GM12878 (cell line): Measurements from ENCODE around the gene CCDC160. TPM values are rescaled to one million over a fixed set of nuclear protein-coding genes. Genes with fewer than 3 reads are reported as not detected.

ENCODE experiments used
- ATAC-seq: fragments of 200-7000 bp; cut with Tn5 transposase; 3 replicates; pipeline ENCODE4 v1.9.1; 2020; ENCODE audit warnings: mild to moderate bottlenecking, moderate library complexity
- BruUV-seq: library from RNA; stranded (reverse); fragments of 400-500 nt; replicated peaks from 2 replicates; lab custom pipeline; 2021; lab: Mats Ljungman, UMichigan
- CTCF ChIA-PET: fragments of 300-600 bp; sonication (Branson Sonifier 250); formaldehyde crosslinking; extraction: SDS; loops from one replicate; lab custom pipeline; 2021; ENCODE audit warnings: inconsistent platforms; lab: Yijun Ruan, JAX
- POLR2A ChIA-PET: fragments of 350-600 bp; formaldehyde crosslinking; extraction: SDS; loops from one replicate; lab custom pipeline; 2021; ENCODE audit warnings: inconsistent platforms; lab: Charles Lee
- RAD21 ChIA-PET: fragments of 300-600 bp; sonication (Branson Sonifier 250); formaldehyde crosslinking; loops from one replicate; lab custom pipeline; 2023; ENCODE audit warnings: antibody characterized with exemption; ENCODE audit not compliant: unreplicated experiment; lab: Charles Lee
- SMC1A ChIA-PET: fragments of 300-600 bp; sonication (Branson Sonifier 250); formaldehyde crosslinking; loops from one replicate; lab custom pipeline; 2023; ENCODE audit not compliant: unreplicated experiment, uncharacterized antibody; lab: Charles Lee
- DNase-seq: peaks from one replicate; pipeline ENCODE4 v3.0.0-alpha.2; 2011; ENCODE audit warnings: low read depth, low spot score
- FAIRE-seq: peaks from 3 replicates; lab custom pipeline; 2011; peaks lifted over from hg19 to GRCh38; lab: Jason Lieb, UNC
- H2AFZ ChIP-seq: 2 replicates; pipeline ENCODE4 v1.6.0; 2011; ENCODE audit warnings: low read depth, low read length, control low read depth; ENCODE audit not compliant: control insufficient read depth
- H3K27ac ChIP-seq: 2 replicates; pipeline ENCODE4 v1.5.1; 2011; ENCODE audit warnings: control low read depth; ENCODE audit not compliant: control insufficient read depth, insufficient read depth
- H3K27me3 ChIP-seq, 2 experiments: replicated peaks in 1 of 2; 2 replicates each; pipeline versions ENCODE4 v1.6.0 to v1.6.1; 2011; ENCODE audit warnings: low read length in 1 of 2; ENCODE audit not compliant: control insufficient read depth in 2 of 2, insufficient read depth in 2 of 2
- H3K36me3 ChIP-seq, 2 experiments: 2 replicates each; pipeline ENCODE4 v1.5.1; 2011; ENCODE audit warnings: low read length in 1 of 2; ENCODE audit not compliant: control insufficient read depth in 2 of 2, insufficient read depth in 2 of 2
- H3K4me1 ChIP-seq: 2 replicates; pipeline ENCODE4 v1.6.1; 2011; ENCODE audit warnings: mild to moderate bottlenecking, low read length, moderate library complexity, mixed read lengths; ENCODE audit not compliant: control insufficient read depth, insufficient read depth
- H3K4me2 ChIP-seq: 2 replicates; pipeline ENCODE4 v1.6.0; 2011; ENCODE audit warnings: control low read depth; ENCODE audit not compliant: control insufficient read depth, insufficient read depth
- H3K4me3 ChIP-seq: fragments of 200-600 bp; sonication (generic); 2 replicates; pipeline ENCODE4 v1.5.1; 2016
- H3K79me2 ChIP-seq: 2 replicates; pipeline ENCODE4 v1.6.0; 2011; ENCODE audit warnings: low read length; ENCODE audit not compliant: control insufficient read depth, insufficient read depth
- H3K9ac ChIP-seq: 2 replicates; pipeline ENCODE4 v1.8.0; 2011; ENCODE audit warnings: low read length, control low read depth, mixed read lengths; ENCODE audit not compliant: control insufficient read depth, insufficient read depth
- H3K9me3 ChIP-seq: replicated peaks from 3 replicates; pipeline ENCODE4 v1.5.1; 2011; ENCODE audit warnings: mild to moderate bottlenecking, low read length; ENCODE audit not compliant: control insufficient read depth, insufficient read depth
- H4K20me1 ChIP-seq: 2 replicates; pipeline ENCODE4 v1.6.0; 2011; ENCODE audit not compliant: control insufficient read depth, insufficient read depth
- BMI1 ChIP-seq: fragments of 450-650 bp; IDR thresholded peaks from 2 replicates; pipeline ENCODE4 v1.6.1; 2016; ENCODE audit warnings: mild to moderate bottlenecking, moderate library complexity, borderline replicate concordance
- JUNB ChIP-seq: IDR thresholded peaks from 2 replicates; pipeline ENCODE4 v1.6.1; 2016; ENCODE audit warnings: antibody characterized with exemption, mild to moderate bottlenecking
- NRF1 ChIP-seq: conservative IDR thresholded peaks from 2 replicates; pipeline ENCODE4 v1.6.1; 2011; ENCODE audit warnings: mild to moderate bottlenecking, low read depth, low read length, improper control_type of control experiment
- ZNF217 ChIP-seq: fragments of 450-650 bp; IDR thresholded peaks from 2 replicates; pipeline ENCODE4 v1.6.1; 2017; ENCODE audit warnings: antibody characterized with exemption, mild to moderate bottlenecking
- ZNF24 ChIP-seq: fragments of 450-650 bp; IDR thresholded peaks from 2 replicates; pipeline ENCODE4 v1.6.1; 2017; ENCODE audit warnings: antibody characterized with exemption, mild to moderate bottlenecking
- WGBS: methylation state at CpG from one replicate; pipeline ENCODE4 v1.1.6; 2016; ENCODE audit warnings: low lambda C conversion rate; ENCODE audit not compliant: insufficient replicate concordance, insufficient coverage; ENCODE audit errors: missing lambda C conversion rate; 5-methylcytosine and 5-hydroxymethylcytosine counted together
- in situ Hi-C: fragments of 300-500 bp; cut with MboI; formaldehyde crosslinking; loops from 9 replicates; pipeline ENCODE4 v1.14.3; 2018; ENCODE audit warnings: mixed read lengths
- intact Hi-C: fragments of 100-400 bp; cut with micrococcal nuclease; formaldehyde crosslinking; loops from one replicate; pipeline ENCODE4 v1.14.2; 2022; ENCODE audit not compliant: unreplicated experiment
- polyA plus RNA-seq, 11 experiments: library from polyadenylated mRNA; depleted of rRNA in 4 of 11; unstranded in 6 of 11; stranded (reverse) in 5 of 11; fragments of >200 nt; fragmentation: Nextera tagmentation in 4 of 11; fragmentation: Illumina TruSeq in 1 of 11; extraction: Ambion mirVana in 4 of 11; extraction: Trizol in 1 of 11; gene quantifications; 1 replicate in 1 of 11; 2 replicates in 10 of 11; pipeline versions ENCODE4 v1.2.1 to v1.2.3, GENCODE V29; 2011 to 2016; ENCODE audit warnings: inconsistent platforms in 2 of 11, missing spikeins in 2 of 11, low read depth in 1 of 11
- total RNA-seq, 4 experiments: library from RNA; depleted of rRNA in 3 of 4; stranded (reverse); fragments of >200 nt in 3 of 4; fragmentation: Illumina TruSeq in 1 of 4; extraction: Trizol in 1 of 4; gene quantifications; 2 replicates each; pipeline versions ENCODE4 v1.2.1 to v1.2.3, GENCODE V29; 2013 to 2021
- TF ChIP-seq, protein P1 (sequence below): fragments of 450-650 bp; IDR thresholded peaks from 2 replicates; pipeline ENCODE4 v1.6.1; 2018; ENCODE audit warnings: borderline replicate concordance, mild to moderate bottlenecking; ENCODE audit not compliant: partially characterized antibody
- TF ChIP-seq, protein P2 (sequence below): fragments of 450-650 bp; IDR thresholded peaks from 2 replicates; pipeline ENCODE4 v1.6.1; 2017; ENCODE audit warnings: antibody characterized with exemption, mild to moderate bottlenecking, moderate library complexity
- TF ChIP-seq, protein P3 (sequence below): fragments of 150-350 bp; IDR thresholded peaks from 2 replicates; pipeline ENCODE4 v1.6.1; 2014; ENCODE audit warnings: mild to moderate bottlenecking, low read depth, low read length

Gene CCDC160
- total and polyA plus RNA-seq, 10 of the 15 experiments (the other 5 are each of a cell fraction or from before 2014, with no cell fraction given): not detected

DNA sequence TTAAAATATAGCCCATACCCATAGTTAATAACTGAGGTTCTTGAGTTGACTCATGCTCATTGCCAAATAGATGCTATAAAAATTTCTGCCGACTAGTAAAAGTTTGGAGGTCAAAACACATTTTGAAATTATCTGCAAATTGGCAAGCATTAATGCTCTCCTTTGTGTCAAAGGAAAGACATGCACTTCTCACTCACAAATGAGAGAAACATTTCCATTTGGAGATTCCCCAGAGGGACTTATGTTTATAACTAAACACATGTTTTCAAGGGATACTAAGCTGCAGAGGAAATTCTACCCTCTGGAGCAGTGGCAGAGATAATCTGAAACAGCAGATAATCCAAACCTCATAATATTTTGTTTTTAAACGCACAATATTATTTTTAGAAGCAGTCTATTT, 45.7 kb upstream of the CCDC160 start:
- H3K27me3 ChIP-seq: no peaks in the 10 kb centered on the region
- no peak overlapping the region for H3K9ac ChIP-seq
- H2AFZ ChIP-seq: no peak overlapping the region
- H4K20me1 ChIP-seq: no peaks in the 10 kb centered on the region
- SMC1A ChIA-PET: no interaction called here
- no peak overlapping the region for H3K4me3 ChIP-seq
- no peak overlapping the region for H3K27ac ChIP-seq
- in situ Hi-C loops: no loop called here
- TF ChIP-seq, protein P1, sequence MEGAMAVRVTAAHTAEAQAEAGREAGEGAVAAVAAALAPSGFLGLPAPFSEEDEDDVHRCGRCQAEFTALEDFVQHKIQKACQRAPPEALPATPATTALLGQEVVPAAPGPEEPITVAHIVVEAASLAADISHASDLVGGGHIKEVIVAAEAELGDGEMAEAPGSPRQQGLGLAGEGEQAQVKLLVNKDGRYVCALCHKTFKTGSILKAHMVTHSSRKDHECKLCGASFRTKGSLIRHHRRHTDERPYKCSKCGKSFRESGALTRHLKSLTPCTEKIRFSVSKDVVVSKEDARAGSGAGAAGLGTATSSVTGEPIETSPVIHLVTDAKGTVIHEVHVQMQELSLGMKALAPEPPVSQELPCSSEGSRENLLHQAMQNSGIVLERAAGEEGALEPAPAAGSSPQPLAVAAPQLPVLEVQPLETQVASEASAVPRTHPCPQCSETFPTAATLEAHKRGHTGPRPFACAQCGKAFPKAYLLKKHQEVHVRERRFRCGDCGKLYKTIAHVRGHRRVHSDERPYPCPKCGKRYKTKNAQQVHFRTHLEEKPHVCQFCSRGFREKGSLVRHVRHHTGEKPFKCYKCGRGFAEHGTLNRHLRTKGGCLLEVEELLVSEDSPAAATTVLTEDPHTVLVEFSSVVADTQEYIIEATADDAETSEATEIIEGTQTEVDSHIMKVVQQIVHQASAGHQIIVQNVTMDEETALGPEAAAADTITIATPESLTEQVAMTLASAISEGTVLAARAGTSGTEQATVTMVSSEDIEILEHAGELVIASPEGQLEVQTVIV: no peak
- TF ChIP-seq BMI1 (no peak), ZNF24 (no peak), ZNF217 (no peak), NRF1 (no peak), JUNB (no peak)
- TF ChIP-seq, protein P2, sequence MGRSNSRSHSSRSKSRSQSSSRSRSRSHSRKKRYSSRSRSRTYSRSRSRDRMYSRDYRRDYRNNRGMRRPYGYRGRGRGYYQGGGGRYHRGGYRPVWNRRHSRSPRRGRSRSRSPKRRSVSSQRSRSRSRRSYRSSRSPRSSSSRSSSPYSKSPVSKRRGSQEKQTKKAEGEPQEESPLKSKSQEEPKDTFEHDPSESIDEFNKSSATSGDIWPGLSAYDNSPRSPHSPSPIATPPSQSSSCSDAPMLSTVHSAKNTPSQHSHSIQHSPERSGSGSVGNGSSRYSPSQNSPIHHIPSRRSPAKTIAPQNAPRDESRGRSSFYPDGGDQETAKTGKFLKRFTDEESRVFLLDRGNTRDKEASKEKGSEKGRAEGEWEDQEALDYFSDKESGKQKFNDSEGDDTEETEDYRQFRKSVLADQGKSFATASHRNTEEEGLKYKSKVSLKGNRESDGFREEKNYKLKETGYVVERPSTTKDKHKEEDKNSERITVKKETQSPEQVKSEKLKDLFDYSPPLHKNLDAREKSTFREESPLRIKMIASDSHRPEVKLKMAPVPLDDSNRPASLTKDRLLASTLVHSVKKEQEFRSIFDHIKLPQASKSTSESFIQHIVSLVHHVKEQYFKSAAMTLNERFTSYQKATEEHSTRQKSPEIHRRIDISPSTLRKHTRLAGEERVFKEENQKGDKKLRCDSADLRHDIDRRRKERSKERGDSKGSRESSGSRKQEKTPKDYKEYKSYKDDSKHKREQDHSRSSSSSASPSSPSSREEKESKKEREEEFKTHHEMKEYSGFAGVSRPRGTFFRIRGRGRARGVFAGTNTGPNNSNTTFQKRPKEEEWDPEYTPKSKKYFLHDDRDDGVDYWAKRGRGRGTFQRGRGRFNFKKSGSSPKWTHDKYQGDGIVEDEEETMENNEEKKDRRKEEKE: no peak
- TF ChIP-seq, protein P3, sequence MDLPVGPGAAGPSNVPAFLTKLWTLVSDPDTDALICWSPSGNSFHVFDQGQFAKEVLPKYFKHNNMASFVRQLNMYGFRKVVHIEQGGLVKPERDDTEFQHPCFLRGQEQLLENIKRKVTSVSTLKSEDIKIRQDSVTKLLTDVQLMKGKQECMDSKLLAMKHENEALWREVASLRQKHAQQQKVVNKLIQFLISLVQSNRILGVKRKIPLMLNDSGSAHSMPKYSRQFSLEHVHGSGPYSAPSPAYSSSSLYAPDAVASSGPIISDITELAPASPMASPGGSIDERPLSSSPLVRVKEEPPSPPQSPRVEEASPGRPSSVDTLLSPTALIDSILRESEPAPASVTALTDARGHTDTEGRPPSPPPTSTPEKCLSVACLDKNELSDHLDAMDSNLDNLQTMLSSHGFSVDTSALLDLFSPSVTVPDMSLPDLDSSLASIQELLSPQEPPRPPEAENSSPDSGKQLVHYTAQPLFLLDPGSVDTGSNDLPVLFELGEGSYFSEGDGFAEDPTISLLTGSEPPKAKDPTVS: no peak
- TF ChIP-seq, all 136 proteins: peak for 0
- intact Hi-C loops: no loop called here
- POLR2A ChIA-PET: no interaction called here
- Histone ChIP-seq H3K4me2 (no peak overlapping the region), H3K36me3 (no peaks in the 10 kb centered on the region), H3K4me1 (no peaks in the 10 kb centered on the region), H3K79me2 (no peaks in the 10 kb centered on the region), H3K9me3 (no peaks in the 10 kb centered on the region)
- FAIRE-seq (no peak), ATAC-seq (no peak), DNase-seq (no peak)
- BruUV-seq: no TSS peak
- RAD21 ChIA-PET: no interaction called here
- 19% methylated on average over 2 of the region's 2 CpGs for WGBS
- CTCF ChIA-PET: no interaction called here
